ENCODE measurements around the gene UBR4. TPM values are rescaled to one million over a fixed set of nuclear protein-coding genes. Genes with fewer than 3 reads are reported as not detected.

The UBR4 gene
- total RNA-seq, 4 donors from 2014 or later, result 140 to 418 (median 223) TPM

DNA sequence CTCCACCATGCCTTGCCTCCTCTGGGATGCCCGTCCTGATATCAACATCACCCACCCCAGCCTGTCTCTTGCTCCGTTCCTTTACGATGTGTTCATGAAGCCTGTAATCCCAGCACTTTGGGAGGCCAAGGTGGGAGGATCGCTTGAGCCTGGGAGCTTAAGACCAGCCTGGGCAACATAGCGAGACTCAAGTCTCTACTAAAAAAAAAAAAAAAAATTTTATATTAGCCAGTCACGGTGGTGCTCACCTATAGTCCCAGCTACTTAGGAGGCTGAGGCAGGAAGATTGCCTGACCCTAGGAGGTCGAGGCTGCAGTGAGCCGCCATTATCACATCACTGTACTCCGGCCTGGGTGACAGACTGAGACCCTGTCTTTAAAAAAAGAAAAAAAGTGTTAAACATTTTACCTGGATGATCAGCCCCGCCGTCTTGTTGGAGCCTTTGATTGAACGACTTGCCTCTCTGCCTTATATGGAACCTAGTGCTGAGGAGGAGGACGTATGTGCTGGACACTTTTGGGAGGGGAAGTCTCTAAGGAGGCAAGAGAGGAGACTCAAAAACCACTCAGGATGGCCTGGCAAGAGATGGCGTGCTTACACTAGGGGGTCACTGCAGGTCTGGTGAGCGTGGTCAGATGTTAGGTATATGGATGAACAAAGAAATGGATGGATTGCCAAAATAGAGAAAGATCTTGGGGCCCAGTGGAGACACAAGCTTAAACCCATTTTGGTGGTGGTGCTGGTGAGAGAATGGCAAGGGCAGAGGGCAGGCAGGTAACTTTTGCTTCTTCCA is 173.1 kb downstream of the UBR4 start:
- Histone ChIP-seq H3K36me3 (no peaks in the 10 kb centered on the region), H3K9me3 (no peaks in the 10 kb centered on the region), H3K4me3 (no peak overlapping the region), H3K27me3 (peaks cover 15% of the 10 kb centered on the region), H3K27ac (no peak overlapping the region), H3K4me1 (no peaks in the 10 kb centered on the region)
- no peak for DNase-seq
- in situ Hi-C loops (cut with MboI; ENCODE audit: low pct_ligation_motif_present in 1 of 4, low pct_unique_long_range_greater_than_20kb in 1 of 4, low sequenced_read_pairs in 3 of 4), result no loop called here
- intact Hi-C loops (cut with DNase I; ENCODE audit: low total_unique reads), result no loop called here
- TF ChIP-seq EP300 (IDR thresholded peaks at IDR 0.05; ENCODE audit: low read depth) (no peak), POLR2AphosphoS5 (IDR thresholded peaks at IDR 0.05) (no peak), POLR2A (IDR thresholded peaks at IDR 0.05) (no peak)
- TF ChIP-seq, protein P1, sequence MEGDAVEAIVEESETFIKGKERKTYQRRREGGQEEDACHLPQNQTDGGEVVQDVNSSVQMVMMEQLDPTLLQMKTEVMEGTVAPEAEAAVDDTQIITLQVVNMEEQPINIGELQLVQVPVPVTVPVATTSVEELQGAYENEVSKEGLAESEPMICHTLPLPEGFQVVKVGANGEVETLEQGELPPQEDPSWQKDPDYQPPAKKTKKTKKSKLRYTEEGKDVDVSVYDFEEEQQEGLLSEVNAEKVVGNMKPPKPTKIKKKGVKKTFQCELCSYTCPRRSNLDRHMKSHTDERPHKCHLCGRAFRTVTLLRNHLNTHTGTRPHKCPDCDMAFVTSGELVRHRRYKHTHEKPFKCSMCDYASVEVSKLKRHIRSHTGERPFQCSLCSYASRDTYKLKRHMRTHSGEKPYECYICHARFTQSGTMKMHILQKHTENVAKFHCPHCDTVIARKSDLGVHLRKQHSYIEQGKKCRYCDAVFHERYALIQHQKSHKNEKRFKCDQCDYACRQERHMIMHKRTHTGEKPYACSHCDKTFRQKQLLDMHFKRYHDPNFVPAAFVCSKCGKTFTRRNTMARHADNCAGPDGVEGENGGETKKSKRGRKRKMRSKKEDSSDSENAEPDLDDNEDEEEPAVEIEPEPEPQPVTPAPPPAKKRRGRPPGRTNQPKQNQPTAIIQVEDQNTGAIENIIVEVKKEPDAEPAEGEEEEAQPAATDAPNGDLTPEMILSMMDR (IDR thresholded peaks at IDR 0.05), result no peak
- WGBS, 2 donors (ENCODE audit: low coverage in 1 of 2), result 87 to 92% methylated on average over 11 to 15 of the region's 15 CpGs

DNA sequence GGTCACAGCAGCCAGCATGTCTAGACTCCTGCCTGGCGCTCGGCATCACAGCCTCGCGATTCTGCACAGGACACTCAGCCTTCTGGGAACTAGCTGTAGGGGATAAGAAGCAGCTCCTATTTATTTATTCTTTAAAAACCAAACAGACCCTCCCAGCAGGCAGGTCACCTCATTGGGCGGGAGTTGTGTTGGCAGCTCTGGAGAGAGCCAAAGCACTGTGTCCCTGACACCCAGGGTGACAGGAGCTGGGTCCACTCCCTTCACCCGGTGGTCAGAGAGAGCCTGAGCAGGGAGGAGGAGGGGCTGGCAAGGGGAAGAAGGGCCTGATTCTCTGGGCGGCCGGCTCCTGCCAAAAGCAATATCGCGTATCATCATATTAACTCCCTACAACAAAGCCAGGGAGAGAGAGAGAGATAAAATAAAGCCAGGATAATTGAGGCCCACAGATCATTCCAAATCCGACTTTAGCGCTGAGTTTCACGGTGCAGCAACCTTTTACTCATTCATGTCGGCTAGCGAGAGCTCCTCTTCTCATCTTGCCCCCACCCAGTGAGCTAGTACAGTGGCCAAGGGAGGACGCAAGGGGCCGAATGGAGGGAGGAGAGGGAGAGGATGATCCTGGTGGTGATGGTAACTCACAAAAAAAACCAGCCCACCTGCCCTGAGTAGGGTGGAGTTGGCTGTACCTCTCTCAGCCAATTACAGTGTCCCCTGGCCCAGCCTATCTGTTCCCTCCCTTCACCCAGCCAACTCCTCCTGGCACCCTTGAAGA is 173.8 kb downstream of the UBR4 start:
- H3K36me3 ChIP-seq, result no peaks in the 10 kb centered on the region
- no peak for TF ChIP-seq POLR2AphosphoS5 (IDR thresholded peaks at IDR 0.05)
- no peak for TF ChIP-seq POLR2A (IDR thresholded peaks at IDR 0.05)
- TF ChIP-seq, protein P1 (IDR thresholded peaks at IDR 0.05), result no peak
- no peak for TF ChIP-seq EP300 (IDR thresholded peaks at IDR 0.05; ENCODE audit: low read depth)
- H3K4me1 ChIP-seq, result no peaks in the 10 kb centered on the region
- DNase-seq, result no peak
- no peak overlapping the region for H3K4me3 ChIP-seq
- peaks cover 15% of the 10 kb centered on the region for H3K27me3 ChIP-seq
- intact Hi-C loops (cut with DNase I; ENCODE audit: low total_unique reads), result no loop called here
- in situ Hi-C loops (cut with MboI; ENCODE audit: low pct_ligation_motif_present in 1 of 4, low pct_unique_long_range_greater_than_20kb in 1 of 4, low sequenced_read_pairs in 3 of 4), result no loop called here
- 63 to 75% methylated on average over 11 to 17 of the region's 17 CpGs for WGBS, 2 donors (ENCODE audit: low coverage in 1 of 2)
- H3K9me3 ChIP-seq, result no peaks in the 10 kb centered on the region
- H3K27ac ChIP-seq, result no peak overlapping the region

DNA sequence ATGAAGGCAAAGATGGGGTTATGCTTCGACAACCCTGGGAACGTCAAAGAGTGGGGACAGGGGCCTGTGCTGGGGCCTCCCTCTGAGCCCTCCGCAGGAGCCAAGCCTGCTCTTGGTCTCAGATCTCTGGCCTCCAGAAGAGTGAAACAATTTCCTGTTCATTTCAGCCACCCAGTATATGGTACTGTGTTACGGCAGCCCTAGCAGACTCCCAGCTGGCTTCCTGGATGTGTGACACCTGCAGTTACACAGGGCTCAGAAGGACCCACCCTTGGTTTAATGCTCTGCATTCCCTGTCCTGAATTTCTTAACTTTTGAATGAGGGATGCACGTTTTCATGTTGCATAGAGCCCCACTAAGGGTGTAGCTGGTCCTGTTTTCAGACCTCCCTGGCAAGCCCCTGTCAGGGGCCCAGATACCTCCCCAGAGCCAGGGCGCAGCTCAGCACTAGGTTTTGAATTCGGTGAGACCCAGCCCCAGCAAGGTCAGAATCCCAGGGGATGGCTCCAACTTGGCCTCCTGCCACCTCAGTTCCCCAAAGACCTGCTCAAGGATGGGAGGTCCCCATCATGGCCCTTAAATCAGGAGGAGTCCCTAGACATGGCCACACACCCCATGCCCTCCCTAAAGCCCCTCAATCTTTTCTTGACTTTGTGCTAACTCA is 174.6 kb downstream of the UBR4 start:
- peak; percentile 6 for DNase-seq
- WGBS, 2 donors (ENCODE audit: low coverage in 1 of 2), result 63% methylated on average over 7 of the region's 7 CpGs; no CpG with 5 or more reads in 1 of the 2 donors

More for the DNA sequence above, 174.6 kb downstream of the UBR4 start:
- Histone ChIP-seq H3K36me3 (no peaks in the 10 kb centered on the region), H3K9me3 (no peaks in the 10 kb centered on the region), H3K27me3 (peaks cover 12% of the 10 kb centered on the region), H3K27ac (no peak overlapping the region), H3K4me3 (no peak overlapping the region), H3K4me1 (no peaks in the 10 kb centered on the region)
- intact Hi-C loops (cut with DNase I; ENCODE audit: low total_unique reads), result no loop called here
- no peak for TF ChIP-seq POLR2A (IDR thresholded peaks at IDR 0.05)
- TF ChIP-seq, protein P1 (IDR thresholded peaks at IDR 0.05), result no peak
- no peak for TF ChIP-seq POLR2AphosphoS5 (IDR thresholded peaks at IDR 0.05)
- TF ChIP-seq EP300 (IDR thresholded peaks at IDR 0.05; ENCODE audit: low read depth), result no peak
- in situ Hi-C loops (cut with MboI; ENCODE audit: low pct_ligation_motif_present in 1 of 4, low pct_unique_long_range_greater_than_20kb in 1 of 4, low sequenced_read_pairs in 3 of 4), result no loop called here

Measured in transverse colon (tissue), 4 donors.